BE2C (cell line): Measurements from ENCODE around the gene SESN1.

Source experiments
- DNase-seq: peaks from one replicate; pipeline ENCODE4 v3.0.0-alpha.2; 2020
- H3K27me3 ChIP-seq: fragments of 250-450 bp; sonication (Bioruptor Pico); 2 replicates; pipeline ENCODE4 v1.5.1; 2020; ENCODE audit warnings: mild to moderate bottlenecking
- H3K36me3 ChIP-seq: fragments of 250-450 bp; sonication (Bioruptor Pico); 2 replicates; pipeline ENCODE4 v1.5.1; 2020; ENCODE audit warnings: mild to moderate bottlenecking
- H3K4me1 ChIP-seq: fragments of 250-450 bp; sonication (Bioruptor Pico); 2 replicates; pipeline ENCODE4 v1.5.1; 2020
- H3K4me3 ChIP-seq: 2 replicates; pipeline ENCODE4 v1.5.1; 2011; ENCODE audit warnings: low read depth, low read length
- H3K9me3 ChIP-seq: fragments of 250-450 bp; sonication (Bioruptor Pico); 2 replicates; pipeline ENCODE4 v1.5.1; 2020
- CTCF ChIP-seq: IDR thresholded peaks from 2 replicates; pipeline ENCODE4 v1.5.1; 2012; ENCODE audit warnings: mild to moderate bottlenecking, low read depth, low read length

The SESN1 gene

GRCh38 chr6:109001291-109001894 is 93.3 kb downstream of the SESN1 start:
- TF ChIP-seq CTCF, result no peak
- Histone ChIP-seq H3K4me1 (peaks cover 15% of the 10 kb centered on the region), H3K4me3 (no peak overlapping the region), H3K36me3 (no peaks in the 10 kb centered on the region), H3K27me3 (no peaks in the 10 kb centered on the region), H3K9me3 (no peaks in the 10 kb centered on the region)
- DNase-seq, result no peak

GRCh38 chr6:109000289-109000688 is 94.4 kb downstream of the SESN1 start:
- H3K9me3 ChIP-seq, result no peaks in the 10 kb centered on the region
- no peaks in the 10 kb centered on the region for H3K27me3 ChIP-seq
- no peak for TF ChIP-seq CTCF
- H3K4me1 ChIP-seq, result peaks cover 15% of the 10 kb centered on the region
- H3K4me3 ChIP-seq, result no peak overlapping the region
- no peaks in the 10 kb centered on the region for H3K36me3 ChIP-seq
- no peak for DNase-seq

- Histone ChIP-seq H3K36me3 (no peaks in the 10 kb centered on the region), H3K4me3 (no peak overlapping the region), H3K27me3 (no peaks in the 10 kb centered on the region), H3K9me3 (no peaks in the 10 kb centered on the region), H3K4me1 (peaks cover 15% of the 10 kb centered on the region)
- no peak for TF ChIP-seq CTCF
- no peak for DNase-seq
Measured at GRCh38 chr6:108999428-108999827, 95.2 kb downstream of the SESN1 start.

GRCh38 chr6:108998485-108998884 is 96.2 kb downstream of the SESN1 start:
- no peak for TF ChIP-seq CTCF
- no peaks in the 10 kb centered on the region for H3K27me3 ChIP-seq
- H3K4me3 ChIP-seq, result no peak overlapping the region
- H3K36me3 ChIP-seq, result no peaks in the 10 kb centered on the region
- H3K4me1 ChIP-seq, result peaks cover 15% of the 10 kb centered on the region
- DNase-seq, result no peak
- H3K9me3 ChIP-seq, result no peaks in the 10 kb centered on the region

GRCh38 chr6:108996208-108996607 is 98.4 kb downstream of the SESN1 start:
- Histone ChIP-seq H3K36me3 (peaks cover 5% of the 10 kb centered on the region; the same call in 1 of the 2 replicates), H3K27me3 (no peaks in the 10 kb centered on the region), H3K4me3 (no peak overlapping the region), H3K9me3 (no peaks in the 10 kb centered on the region), H3K4me1 (peaks cover 2% of the 10 kb centered on the region; the same call in 1 of the 2 replicates)
- TF ChIP-seq CTCF, result no peak
- DNase-seq, result no peak

GRCh38 chr6:108995296-108995695 is 99.3 kb downstream of the SESN1 start:
- Histone ChIP-seq H3K4me3 (no peak overlapping the region), H3K36me3 (peaks cover 5% of the 10 kb centered on the region; the same call in 1 of the 2 replicates), H3K27me3 (no peaks in the 10 kb centered on the region), H3K9me3 (no peaks in the 10 kb centered on the region), H3K4me1 (no peaks in the 10 kb centered on the region)
- DNase-seq, result no peak
- TF ChIP-seq CTCF, result no peak
